Measurements from ENCODE around the gene SLC25A25.
A peak's percentile ranks its signal among the peaks of the same experiment; 100 is the strongest.

- TF ChIP-seq CTCF (IDR thresholded peaks at IDR 0.05), result no peak
- TF ChIP-seq POLR2AphosphoS5 (IDR thresholded peaks at IDR 0.05), result peak; percentile 91
- no peak for TF ChIP-seq POLR2A (IDR thresholded peaks at IDR 0.05)
Measured at GRCh38 chr9:128072144-128073021, 4.4 kb downstream of the SLC25A25 start.

Measured in prostate gland (tissue), 2 donors.